K562 (cell line): Measurements from ENCODE around the gene OR4L1. TPM values are rescaled to one million over a fixed set of nuclear protein-coding genes. Genes with fewer than 3 reads are reported as not detected.
A peak's percentile ranks its signal among the peaks of the same experiment; 100 is the strongest.

ENCODE experiments used
- ATAC-seq: fragments of 200-7000 bp; cut with Tn5 transposase; 3 replicates; pipeline ENCODE4 v1.9.1; 2020; ENCODE audit warnings: moderate library complexity
- BruUV-seq: library from RNA; stranded (reverse); fragments of 400-500 nt; replicated peaks from 2 replicates; lab custom pipeline; 2021; lab: Mats Ljungman, UMichigan
- CTCF ChIA-PET: fragments of 300-600 bp; formaldehyde crosslinking; extraction: SDS; loops from one replicate; lab custom pipeline; 2021; ENCODE audit warnings: low intra/inter-chr PET ratio; lab: Yijun Ruan, JAX
- POLR2A ChIA-PET: fragments of 300-600, 350-650 bp; sonication (Branson Sonifier 250); formaldehyde crosslinking; extraction: SDS; loops from one replicate; lab custom pipeline; 2021; ENCODE audit warnings: antibody characterized with exemption, inconsistent platforms; lab: Yijun Ruan, JAX
- DNase-seq, 4 experiments: peaks; one replicate each; pipeline versions ENCODE4 v3.0.0 to v3.0.0-alpha.2; 2011 to 2018; ENCODE audit warnings: low spot score in 3 of 4, mixed read lengths in 3 of 4; ENCODE audit errors: extremely low read depth in 1 of 4
- FAIRE-seq: peaks from 2 replicates; lab custom pipeline; 2011; peaks lifted over from hg19 to GRCh38; lab: Jason Lieb, UNC
- H2AFZ ChIP-seq: 2 replicates; pipeline ENCODE4 v1.6.0; 2011; ENCODE audit warnings: low read depth, low read length, control low read depth, inconsistent platforms
- H3K27ac ChIP-seq: fragments of 200-600 bp; 3 replicates; pipeline ENCODE4 v1.8.0; 2011; ENCODE audit warnings: low read depth, mild to moderate bottlenecking, control low read depth, inconsistent platforms, low read length, moderate library complexity, mixed read lengths; ENCODE audit errors: extremely low read depth
- H3K27me3 ChIP-seq, 2 experiments: fragments of 300-600 bp in 1 of 2; 2 replicates in 1 of 2; 3 replicates in 1 of 2; pipeline versions ENCODE4 v1.6.0 to v1.8.0; 2011; ENCODE audit warnings: inconsistent platforms in 2 of 2, low read length in 2 of 2, mild to moderate bottlenecking in 1 of 2, mixed read lengths in 1 of 2, moderate library complexity in 1 of 2; ENCODE audit not compliant: control insufficient read depth in 2 of 2, insufficient read depth in 2 of 2
- H3K36me3 ChIP-seq: fragments of 300-600 bp; 3 replicates; pipeline ENCODE4 v1.8.0; 2011; ENCODE audit warnings: mild to moderate bottlenecking, low read length, inconsistent platforms; ENCODE audit not compliant: control insufficient read depth, insufficient read depth
- H3K4me1 ChIP-seq, 2 experiments: fragments of 200-600 bp in 1 of 2; replicated peaks in 1 of 2; 2 replicates in 1 of 2; 3 replicates in 1 of 2; pipeline versions ENCODE4 v1.5.1 to v1.8.0; 2011; ENCODE audit warnings: inconsistent platforms in 2 of 2, low read length in 2 of 2, mild to moderate bottlenecking in 1 of 2, mixed read lengths in 1 of 2, moderate library complexity in 1 of 2; ENCODE audit not compliant: control insufficient read depth in 2 of 2, insufficient read depth in 2 of 2
- H3K4me2 ChIP-seq: 2 replicates; pipeline ENCODE4 v1.6.1; 2011; ENCODE audit warnings: low read length, control low read depth, inconsistent platforms, mixed read lengths; ENCODE audit not compliant: insufficient read depth
- H3K4me3 ChIP-seq: fragments of 200-600 bp; sonication (generic), shearing (Covaris generic); 2 replicates; pipeline ENCODE4 v1.5.1; 2016; ENCODE audit warnings: control low read depth, inconsistent platforms
- H3K79me2 ChIP-seq: fragments of 200-600 bp; 3 replicates; pipeline ENCODE4 v1.8.0; 2011; ENCODE audit warnings: low read length, inconsistent platforms; ENCODE audit not compliant: control insufficient read depth, insufficient read depth
- H3K9ac ChIP-seq, 2 experiments: 2 replicates each; pipeline versions ENCODE4 v1.6.0 to v1.6.1; 2011; ENCODE audit warnings: low read depth in 2 of 2, low read length in 2 of 2, control low read depth in 1 of 2, inconsistent platforms in 1 of 2, mild to moderate bottlenecking in 1 of 2, mixed read lengths in 1 of 2; ENCODE audit not compliant: insufficient read depth in 1 of 2
- H3K9me1 ChIP-seq: one replicate; pipeline ENCODE4 v1.6.0; 2011; ENCODE audit warnings: inconsistent platforms, mild to moderate bottlenecking, low read length, moderate library complexity; ENCODE audit not compliant: control insufficient read depth, insufficient read depth
- H3K9me3 ChIP-seq: replicated peaks from 2 replicates; pipeline ENCODE4 v1.5.1; 2011; ENCODE audit warnings: low read depth, low read length, inconsistent platforms; ENCODE audit not compliant: control insufficient read depth, insufficient read depth
- H4K20me1 ChIP-seq: replicated peaks from 2 replicates; pipeline ENCODE4 v1.6.1; 2011; ENCODE audit warnings: low read length, inconsistent platforms, mixed read lengths; ENCODE audit not compliant: control insufficient read depth, insufficient read depth
- ATF1 ChIP-seq, 2 experiments: fragments of 450-650 bp in 1 of 2; IDR thresholded peaks; 2 replicates each; pipeline ENCODE4 v1.6.1; 2016; ENCODE audit warnings: missing compliant biosample characterization in 1 of 2, missing genetic modification characterization in 1 of 2
- HIVEP1 ChIP-seq: fragments of 250-450 bp; sonication (Bioruptor Pico); IDR thresholded peaks from 2 replicates; pipeline ENCODE4 v1.4.0; 2020; ENCODE audit warnings: mild to moderate bottlenecking
- NR3C1 ChIP-seq: sonication (generic); formaldehyde crosslinking; IDR thresholded peaks from 2 replicates; pipeline ENCODE4 v1.8.1; 2022; ENCODE audit warnings: missing genetic modification reagents
- POLR2H ChIP-seq: IDR thresholded peaks from 2 replicates; pipeline ENCODE4 v1.6.1; 2016; ENCODE audit warnings: missing genetic modification characterization, low read depth, mild to moderate bottlenecking, control low read depth, missing compliant biosample characterization, moderate library complexity
- RBM15 ChIP-seq: fragments of 200-400 bp; formaldehyde crosslinking; IDR thresholded peaks from 2 replicates; pipeline ENCODE4 v1.6.1; 2018; ENCODE audit warnings: mild to moderate bottlenecking, low read length, moderate library complexity; ENCODE audit not compliant: insufficient read depth
- ZNF316 ChIP-seq: fragments of 450-650 bp; IDR thresholded peaks from 2 replicates; pipeline ENCODE4 v1.6.1; 2016
- WGBS: fragments of 100-300 bp; shearing (Covaris generic); methylation state at CpG from one replicate; pipeline ENCODE4 v1.1.6; 2016; ENCODE audit warnings: low coverage, mixed read lengths; ENCODE audit not compliant: insufficient coverage; ENCODE audit errors: missing lambda C conversion rate; 5-methylcytosine and 5-hydroxymethylcytosine counted together
- in situ Hi-C: fragments of 300-500 bp; cut with MboI; formaldehyde crosslinking; loops from 4 replicates; pipeline ENCODE4 v1.15.0; 2018; ENCODE audit warnings: inconsistent platforms, mixed read lengths
- intact Hi-C: fragments of 100-400 bp; cut with micrococcal nuclease; formaldehyde crosslinking; loops from 2 replicates; pipeline ENCODE4 v1.14.2; 2022
- polyA plus RNA-seq, 8 experiments: library from polyadenylated mRNA; depleted of rRNA in 4 of 8; stranded (reverse) in 5 of 8; unstranded in 3 of 8; fragments of >200 nt; fragmentation: Nextera tagmentation in 2 of 8; fragmentation: Illumina TruSeq in 1 of 8; extraction: Ambion mirVana in 2 of 8; extraction: Trizol in 1 of 8; gene quantifications; 2 replicates each; pipeline versions ENCODE4 v1.2.1 to v1.2.3, GENCODE V29; 2011 to 2014; ENCODE audit warnings: inconsistent platforms in 1 of 8, missing spikeins in 1 of 8
- total RNA-seq, 7 experiments: library from RNA; depleted of rRNA in 6 of 7; stranded (reverse); fragments of >200 nt in 6 of 7; fragmentation: Illumina TruSeq in 2 of 7; extraction: Trizol in 2 of 7; gene quantifications; 2 replicates each; pipeline versions ENCODE4 v1.2.1 to v1.2.3, GENCODE V29; 2011 to 2021; ENCODE audit warnings: low replicate concordance in 1 of 7

The OR4L1 gene
- total and polyA plus RNA-seq, 9 of the 15 experiments (the other 6 are each of a cell fraction or from before 2014, with no cell fraction given), result not detected

DNA sequence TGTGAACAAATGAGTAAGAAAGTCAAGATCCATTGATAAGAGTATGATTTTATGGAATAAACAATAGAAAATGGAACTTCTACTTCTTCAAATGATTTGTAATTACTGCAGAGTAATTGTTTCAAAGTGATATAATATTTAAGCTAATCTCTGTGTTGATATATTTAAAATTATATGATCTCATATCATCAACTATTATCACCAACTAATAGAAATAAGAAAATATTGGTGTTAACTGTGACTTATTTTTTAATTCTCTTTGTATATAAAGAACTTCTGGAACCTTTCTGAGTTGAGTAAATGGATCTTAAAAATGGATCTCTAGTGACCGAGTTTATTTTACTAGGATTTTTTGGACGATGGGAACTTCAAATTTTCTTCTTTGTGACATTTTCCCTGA lies at the start of gene OR4L1 (continued):
- TF ChIP-seq POLR2H (tag) (no peak), RBM15 (no peak), HIVEP1 (CRISPR knock-in tag) (no peak), ATF1 (CRISPR knock-in tag; IDR thresholded peaks at IDR 0.05) (no peak), ATF1 (tag; IDR thresholded peaks at IDR 0.05) (no peak)
- TF ChIP-seq, all 486 proteins: peak for 0

DNA sequence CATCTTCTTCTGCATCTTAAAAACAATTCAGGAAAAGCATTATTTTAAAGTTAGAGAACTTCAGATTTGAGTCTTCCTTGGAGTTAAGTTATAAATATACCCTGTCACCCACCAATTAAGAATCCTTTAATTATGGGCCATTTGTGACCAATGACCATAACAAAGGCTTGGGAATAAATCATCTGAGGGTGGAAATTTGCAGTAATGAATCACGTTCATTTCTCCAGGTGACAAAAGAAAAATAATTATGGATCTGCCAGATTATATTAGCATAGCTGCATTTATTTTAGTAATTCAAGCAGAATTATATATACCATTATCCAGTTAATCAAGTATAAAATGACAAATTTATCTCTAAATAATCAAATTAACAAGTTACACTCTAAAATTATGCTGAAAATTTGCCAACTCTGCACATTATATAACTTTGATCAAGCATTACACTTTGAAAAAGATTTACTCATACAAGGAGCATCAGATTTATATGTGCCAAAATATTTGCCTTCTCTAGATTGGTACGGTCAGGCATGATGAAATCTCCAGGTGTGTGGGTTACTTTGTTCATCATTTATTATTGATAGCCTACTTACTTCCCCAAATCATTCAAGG lies 40.5 kb upstream of the OR4L1 start, which contains the start of gene OR4K14:
Gene OR4K14 (minus strand): TSS at position 51 of the 609 bp plus-strand sequence. CDS start 4,114 bp downstream, outside the sequence.
- Histone ChIP-seq H3K9me3 (no peaks in the 10 kb centered on the region), H3K27me3 (no peaks in the 10 kb centered on the region), H3K4me2 (no peak within 1 kb of the TSS), H3K27ac (no peak within 1 kb of the TSS), H3K36me3 (no peaks in the 10 kb centered on the region), H3K9me1 (no peaks in the 10 kb centered on the region), H4K20me1 (no peaks in the 10 kb centered on the region), H3K4me1 (no peaks in the 10 kb centered on the region), H3K79me2 (no peaks in the 10 kb centered on the region), H3K4me3 (no peak within 1 kb of the TSS), H3K9ac (no peak within 1 kb of the TSS), H2AFZ (no peak within 1 kb of the TSS)
- in situ Hi-C loops (no loop called here), intact Hi-C loops (no loop called here)
- DNase-seq (no peak), FAIRE-seq (no peak), ATAC-seq (no peak)
- CTCF ChIA-PET, result no interaction called here
- BruUV-seq, result no TSS peak
- TF ChIP-seq NR3C1 (CRISPR knock-in tag) (no peak), ZNF316 (peak; percentile 47; the same call in 1 of the 2 replicates)
- 55% methylated on average over 2 of the region's 2 CpGs for WGBS
- POLR2A ChIA-PET, result no interaction called here
